GM19463 (cell line): ENCODE measurements around the gene PSENEN.

Experiments
- ATAC-seq: cut with Tn5 transposase; IDR thresholded peaks from one replicate; pipeline ENCODE4 v1.9.1; 2021; ENCODE audit warnings: mild to moderate bottlenecking, moderate library complexity; ENCODE audit not compliant: unreplicated experiment

The PSENEN gene

DNA sequence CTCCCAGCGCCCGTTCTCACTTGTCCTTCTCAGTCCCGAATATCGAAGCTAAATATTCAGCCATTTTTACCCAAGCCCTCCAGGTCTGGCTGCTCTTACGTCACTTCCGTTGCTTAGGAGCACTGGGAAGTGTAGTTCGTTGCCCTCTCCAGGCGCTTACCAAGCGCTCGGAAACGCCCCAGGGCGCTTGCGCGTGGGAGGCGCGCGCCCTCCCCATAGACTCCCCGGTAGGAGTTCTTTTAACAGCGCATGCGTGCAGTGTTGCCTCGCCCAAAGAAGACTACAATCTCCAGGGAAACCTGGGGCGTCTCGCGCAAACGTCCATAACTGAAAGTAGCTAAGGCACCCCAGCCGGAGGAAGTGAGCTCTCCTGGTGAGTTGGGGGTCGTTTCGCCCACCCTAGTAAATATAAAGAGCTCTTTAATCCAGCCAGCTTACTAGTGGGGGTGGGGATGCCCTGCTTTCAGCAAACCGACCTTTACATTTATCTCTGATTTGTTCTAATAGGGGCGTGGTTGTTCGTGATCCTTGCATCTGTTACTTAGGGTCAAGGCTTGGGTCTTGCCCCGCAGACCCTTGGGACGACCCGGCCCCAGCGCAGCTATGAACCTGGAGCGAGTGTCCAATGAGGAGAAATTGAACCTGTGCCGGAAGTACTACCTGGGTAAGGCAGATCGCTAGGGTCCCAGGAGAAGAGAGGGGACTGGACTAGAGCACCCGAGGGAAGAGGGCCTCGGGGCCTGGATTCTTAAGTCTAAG is at the start of gene PSENEN, which contains the start of gene U2AF1L4:
PSENEN (plus strand) TSS at position 324 of the 759 bp plus-strand sequence; CDS start at position 604, 280 bp downstream.
U2AF1L4 (minus strand) TSS at position 91 of the 759 bp plus-strand sequence; CDS start at position 64, 27 bp downstream.
- peak; percentile 31 for ATAC-seq

DNA sequence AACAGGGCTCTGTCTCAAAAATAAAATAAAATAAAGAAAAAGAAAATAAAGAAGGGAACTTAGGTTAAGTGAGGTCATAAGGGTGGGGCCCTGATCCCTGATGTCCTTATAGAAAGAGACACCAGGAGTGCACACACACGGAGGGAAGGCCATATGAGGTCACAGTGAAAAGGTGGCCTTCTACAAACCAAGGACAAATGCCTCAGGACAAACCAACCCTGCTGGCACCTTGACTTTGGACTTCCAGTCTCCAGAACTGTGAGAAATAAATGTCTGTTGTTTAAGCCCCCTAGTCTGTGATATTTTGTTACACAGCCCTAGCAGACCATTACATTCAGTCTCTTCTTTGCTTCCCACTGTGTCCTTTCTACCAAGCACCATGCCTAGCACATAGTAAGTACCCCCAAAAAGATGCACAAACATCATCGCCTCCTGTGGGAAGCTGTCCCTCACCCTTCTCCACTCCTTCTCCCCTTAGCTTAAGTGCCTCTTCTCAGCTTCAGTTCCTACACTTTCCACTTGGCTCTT is 49.5 kb upstream of the PSENEN start:
- ATAC-seq, result no peak

- ATAC-seq, result no peak
Measured at GRCh38 chr19:35696835-35697234, 48.6 kb upstream of the PSENEN start.

DNA sequence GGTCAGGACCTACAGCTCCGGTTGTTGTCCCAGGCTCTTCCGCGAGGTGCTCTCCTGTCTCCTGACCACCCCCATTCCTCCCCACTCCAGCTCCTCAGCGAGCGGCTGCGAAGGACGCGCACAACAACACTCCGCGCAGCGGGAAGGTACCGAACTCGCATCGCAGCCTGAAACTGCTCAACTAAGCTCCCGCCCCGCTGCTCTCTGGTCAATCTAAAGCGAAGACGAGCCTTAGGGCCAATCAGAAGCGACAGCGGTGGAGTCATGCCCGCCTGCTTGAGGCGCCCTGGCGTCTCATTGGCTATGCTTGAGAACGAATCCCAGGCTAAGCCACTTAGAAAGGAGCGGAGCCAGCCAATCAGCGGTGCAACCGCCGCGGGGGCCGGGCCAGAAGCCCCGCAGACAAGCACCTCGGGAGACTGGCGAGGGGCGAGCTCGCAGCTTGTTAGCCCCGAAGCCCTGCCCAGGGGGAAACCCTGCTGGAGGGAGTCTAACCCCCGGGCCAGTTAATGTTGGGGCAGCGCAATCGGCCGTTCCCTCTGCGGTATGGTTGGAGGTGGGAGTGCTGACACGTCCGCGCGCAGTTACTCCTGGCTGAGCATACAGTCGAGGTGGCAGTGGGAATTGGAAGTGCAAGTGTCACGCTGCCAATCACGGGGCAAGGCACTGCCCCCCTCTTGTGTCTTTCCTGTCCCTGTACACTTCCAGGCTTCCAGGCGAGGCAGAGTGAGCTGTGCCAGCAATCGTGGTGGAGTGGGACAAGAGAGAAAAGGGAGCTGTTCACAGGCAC is 43.0 kb upstream of the PSENEN start:
- peak; percentile 96 for ATAC-seq

DNA sequence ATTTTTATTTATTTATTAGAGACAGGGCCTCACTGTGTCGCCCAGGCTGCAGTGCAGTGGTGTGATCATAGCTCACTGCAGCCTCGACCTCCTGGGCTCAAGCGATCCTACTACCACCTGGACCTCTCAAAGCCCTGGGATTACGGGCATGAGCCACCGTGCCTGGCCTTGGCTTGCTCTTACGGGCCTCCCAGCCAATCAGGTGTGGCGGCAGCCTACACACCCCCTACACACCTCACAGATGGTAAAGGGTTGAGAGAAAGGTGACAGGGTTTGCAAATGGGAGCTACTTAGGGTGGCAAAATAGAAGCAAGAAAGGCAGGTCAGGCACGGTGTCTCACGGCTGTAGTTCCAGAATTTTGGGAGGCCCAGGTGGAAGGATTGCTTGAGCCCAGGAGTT is 42.1 kb upstream of the PSENEN start:
- ATAC-seq, result no peak

GRCh38 chr19:35704218-35704617 is 41.2 kb upstream of the PSENEN start, which contains the start of gene ZBTB32:
Gene ZBTB32 (plus strand): TSS chr19:35704558. CDS start chr19:35714627, 10,069 bp downstream.
- no peak for ATAC-seq

- ATAC-seq, result no peak
Measured at GRCh38 chr19:35708391-35708790, 37.1 kb upstream of the PSENEN start.

GRCh38 chr19:35710784-35711723 is 34.4 kb upstream of the PSENEN start:
- ATAC-seq, result peak; percentile 36

GRCh38 chr19:35712567-35713505 is 32.6 kb upstream of the PSENEN start:
- ATAC-seq, result no peak

DNA sequence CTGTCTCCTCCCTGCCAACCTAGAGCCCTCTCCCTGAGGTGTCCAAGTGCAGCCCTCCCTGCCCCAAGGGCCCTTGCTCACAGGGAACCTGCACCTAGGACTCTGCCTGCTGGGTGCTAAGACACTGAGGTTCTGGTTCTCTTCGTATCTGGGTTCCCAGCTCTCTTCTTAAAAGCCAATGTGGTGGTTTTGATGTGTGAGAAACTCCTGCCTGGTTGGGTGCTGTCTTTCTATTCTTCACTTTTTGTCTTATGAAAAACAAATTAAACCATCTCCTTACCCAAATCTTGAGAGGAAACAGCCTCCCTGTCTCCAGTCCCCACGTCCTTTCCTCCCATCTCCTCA is 32.0 kb upstream of the PSENEN start:
- no peak for ATAC-seq

DNA sequence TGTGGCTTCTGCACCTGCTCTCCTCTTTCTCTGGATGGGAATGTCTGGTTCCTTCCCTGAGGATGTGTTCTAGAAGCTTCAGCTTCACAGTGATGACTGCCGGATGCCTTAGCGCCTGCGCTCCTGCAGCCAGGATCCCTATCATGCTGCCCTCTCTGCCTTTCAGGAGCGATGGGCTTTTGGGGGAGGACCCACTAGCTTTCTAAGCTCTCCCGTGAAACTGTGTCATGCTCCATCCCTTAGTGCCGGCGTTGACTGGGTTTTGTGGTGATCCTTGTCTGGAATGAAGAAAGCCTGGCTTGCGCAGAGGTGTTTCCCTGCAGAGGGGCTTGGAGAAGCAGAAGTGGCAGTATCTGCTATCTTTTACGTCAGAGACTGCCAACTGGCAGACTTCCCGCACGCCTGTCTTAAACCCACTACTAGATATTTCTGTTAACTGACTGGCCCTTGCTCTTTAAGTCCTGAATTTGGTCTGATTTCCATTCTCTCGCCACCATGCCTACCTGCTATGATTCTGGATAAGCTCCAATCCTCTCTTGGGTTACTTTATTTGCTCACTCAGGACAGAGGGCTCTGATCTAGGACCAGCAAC is 31.5 kb upstream of the PSENEN start:
- ATAC-seq, result no peak

DNA sequence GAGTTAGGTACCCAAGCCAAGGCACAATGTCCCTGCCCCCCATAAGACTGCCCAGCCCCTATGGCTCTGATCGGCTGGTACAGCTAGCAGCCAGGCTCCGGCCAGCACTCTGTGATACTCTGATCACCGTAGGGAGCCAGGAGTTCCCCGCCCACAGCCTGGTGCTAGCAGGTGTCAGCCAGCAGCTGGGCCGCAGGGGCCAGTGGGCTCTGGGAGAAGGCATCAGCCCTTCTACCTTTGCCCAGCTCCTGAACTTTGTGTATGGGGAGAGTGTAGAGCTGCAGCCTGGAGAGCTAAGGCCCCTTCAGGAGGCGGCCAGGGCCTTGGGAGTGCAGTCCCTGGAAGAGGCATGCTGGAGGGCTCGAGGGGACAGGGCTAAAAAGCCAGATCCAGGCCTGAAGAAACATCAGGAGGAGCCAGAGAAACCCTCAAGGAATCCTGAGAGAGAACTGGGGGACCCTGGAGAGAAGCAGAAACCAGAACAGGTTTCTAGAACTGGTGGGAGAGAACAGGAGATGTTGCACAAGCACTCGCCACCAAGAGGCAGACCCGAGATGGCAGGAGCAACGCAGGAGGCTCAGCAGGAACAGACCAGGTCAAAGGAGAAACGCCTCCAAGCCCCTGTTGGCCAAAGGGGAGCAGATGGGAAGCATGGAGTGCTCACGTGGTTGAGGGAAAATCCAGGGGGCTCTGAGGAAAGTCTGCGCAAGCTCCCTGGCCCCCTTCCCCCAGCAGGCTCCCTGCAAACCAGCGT is 30.7 kb upstream of the PSENEN start:
- ATAC-seq, result no peak

GRCh38 chr19:35715355-35715809 is 30.1 kb upstream of the PSENEN start:
- no peak for ATAC-seq

DNA sequence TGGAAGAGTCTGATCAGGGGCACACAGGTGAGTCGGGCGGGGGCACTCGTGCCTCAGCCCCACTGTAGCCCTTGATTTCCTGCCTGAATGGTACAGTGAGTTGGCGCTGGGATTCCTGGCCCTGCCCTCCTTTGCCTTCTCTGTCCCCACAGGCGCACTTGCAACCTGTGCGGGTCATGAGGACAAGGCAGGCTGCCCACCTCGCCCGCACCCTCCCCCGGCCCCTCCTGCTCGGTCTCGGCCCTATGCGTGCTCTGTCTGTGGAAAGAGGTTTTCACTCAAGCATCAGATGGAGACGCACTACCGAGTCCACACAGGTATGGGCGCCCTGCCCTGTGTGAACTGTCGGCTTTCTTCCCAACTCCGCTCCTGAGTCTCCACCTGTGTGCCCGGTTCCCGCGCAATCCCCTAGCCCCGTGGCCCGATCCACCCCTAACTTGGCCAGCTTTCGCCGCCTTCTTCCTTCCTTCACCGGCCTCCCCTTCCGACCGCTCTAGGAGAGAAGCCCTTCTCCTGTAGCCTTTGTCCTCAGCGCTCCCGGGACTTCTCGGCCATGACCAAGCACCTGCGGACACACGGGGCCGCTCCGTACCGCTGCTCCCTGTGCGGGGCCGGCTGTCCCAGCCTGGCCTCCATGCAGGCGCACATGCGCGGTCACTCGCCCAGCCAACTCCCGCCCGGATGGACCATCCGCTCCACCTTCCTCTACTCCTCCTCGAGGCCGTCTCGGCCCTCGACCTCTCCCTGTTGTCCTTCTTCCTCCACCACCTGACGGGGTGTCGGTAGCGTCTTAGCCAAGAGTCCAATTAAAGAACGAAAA is 29.3 kb upstream of the PSENEN start:
- no peak for ATAC-seq

DNA sequence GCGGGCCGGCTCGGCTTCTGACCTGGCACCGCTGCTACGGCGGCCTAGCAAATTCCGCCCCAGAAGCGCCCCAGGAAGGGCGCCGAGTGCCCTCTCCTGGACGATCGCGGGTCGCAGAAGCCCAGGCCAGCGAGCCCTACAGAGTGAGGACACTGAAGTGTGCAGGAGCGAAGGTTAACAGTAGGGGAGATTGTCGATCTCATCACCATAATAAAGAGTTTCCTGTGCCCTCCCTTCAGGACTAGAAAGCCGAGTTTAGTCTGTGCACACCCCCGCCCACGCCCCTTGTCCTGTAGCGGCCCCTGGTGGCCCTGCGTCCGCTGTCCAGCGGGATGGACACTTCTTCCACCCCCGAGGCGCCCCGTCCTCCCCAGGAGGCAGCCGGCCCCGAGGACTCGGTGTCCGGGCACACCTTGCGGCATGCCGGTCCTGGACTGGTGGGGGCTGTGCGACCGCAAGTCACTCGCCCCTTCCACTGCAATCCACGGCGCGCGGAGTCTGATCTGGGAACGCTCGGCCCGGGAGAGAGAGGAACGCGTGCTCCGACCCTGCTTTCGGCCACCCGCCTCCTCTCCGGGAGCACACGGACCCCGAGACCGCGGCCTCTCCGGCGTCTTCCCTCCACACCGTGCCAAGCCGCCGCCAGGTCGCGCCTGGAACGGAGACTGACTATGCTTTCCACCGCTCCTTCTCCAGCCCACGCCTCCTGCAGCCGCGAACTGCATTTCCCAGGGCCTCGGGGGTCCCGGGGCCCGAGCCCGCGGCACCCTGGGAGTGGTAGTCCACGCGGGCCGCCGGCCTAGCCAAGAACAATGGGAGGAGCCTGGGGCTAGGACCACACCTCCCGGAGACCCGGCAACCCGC is 28.4 kb upstream of the PSENEN start:
- peak; percentile 56 for ATAC-seq

DNA sequence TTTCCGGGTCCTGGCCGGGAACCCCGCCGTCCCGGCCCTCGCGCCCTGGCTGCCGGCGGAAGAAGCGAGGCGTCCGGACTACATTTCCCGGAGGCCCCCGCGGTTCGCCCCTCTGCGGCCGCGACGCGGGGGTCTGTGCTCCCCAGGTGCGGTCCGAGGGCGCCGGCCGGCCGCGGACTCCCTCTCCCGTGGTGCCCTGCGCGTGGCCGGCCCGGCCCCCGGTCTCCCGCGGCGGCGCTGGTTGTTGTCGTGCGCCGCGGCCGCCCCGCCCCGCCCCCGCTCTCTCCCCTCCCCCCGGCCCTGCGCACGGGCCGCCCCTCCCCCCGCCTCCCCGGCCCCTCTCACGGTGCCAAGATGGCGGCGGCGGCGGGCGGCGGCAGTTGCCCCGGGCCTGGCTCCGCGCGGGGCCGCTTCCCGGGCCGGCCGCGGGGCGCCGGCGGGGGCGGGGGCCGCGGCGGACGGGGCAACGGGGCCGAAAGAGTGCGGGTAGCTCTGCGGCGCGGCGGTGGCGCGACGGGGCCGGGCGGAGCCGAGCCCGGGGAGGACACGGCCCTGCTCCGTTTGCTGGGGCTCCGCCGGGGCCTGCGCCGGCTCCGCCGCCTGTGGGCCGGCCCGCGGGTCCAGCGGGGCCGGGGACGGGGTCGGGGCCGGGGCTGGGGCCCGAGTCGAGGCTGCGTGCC is 27.6 kb upstream of the PSENEN start, which contains the start of gene KMT2B:
KMT2B (plus strand) TSS at position 339 of the 680 bp plus-strand sequence; CDS start at position 355, 16 bp downstream.
- no peak for ATAC-seq
